OCI-LY1 (cell line): ENCODE results near the gene GPRC5B.

Experiments
- CTCF ChIP-seq: fragments of 200-600 bp; sonication (generic), shearing (Covaris generic); IDR thresholded peaks from 2 replicates; pipeline ENCODE4 v1.5.1; 2017; ENCODE audit warnings: mild to moderate bottlenecking, antibody characterized with exemption, low read length, moderate library complexity, mixed read lengths
- EZH2 ChIP-seq: fragments of 200-600 bp; sonication (generic), shearing (Covaris generic); IDR thresholded peaks from 2 replicates; pipeline ENCODE4 v1.8.0; 2017; ENCODE audit warnings: borderline replicate concordance, mixed run types, mild to moderate bottlenecking, antibody characterized with exemption, low read length, moderate library complexity, mixed read lengths

DNA sequence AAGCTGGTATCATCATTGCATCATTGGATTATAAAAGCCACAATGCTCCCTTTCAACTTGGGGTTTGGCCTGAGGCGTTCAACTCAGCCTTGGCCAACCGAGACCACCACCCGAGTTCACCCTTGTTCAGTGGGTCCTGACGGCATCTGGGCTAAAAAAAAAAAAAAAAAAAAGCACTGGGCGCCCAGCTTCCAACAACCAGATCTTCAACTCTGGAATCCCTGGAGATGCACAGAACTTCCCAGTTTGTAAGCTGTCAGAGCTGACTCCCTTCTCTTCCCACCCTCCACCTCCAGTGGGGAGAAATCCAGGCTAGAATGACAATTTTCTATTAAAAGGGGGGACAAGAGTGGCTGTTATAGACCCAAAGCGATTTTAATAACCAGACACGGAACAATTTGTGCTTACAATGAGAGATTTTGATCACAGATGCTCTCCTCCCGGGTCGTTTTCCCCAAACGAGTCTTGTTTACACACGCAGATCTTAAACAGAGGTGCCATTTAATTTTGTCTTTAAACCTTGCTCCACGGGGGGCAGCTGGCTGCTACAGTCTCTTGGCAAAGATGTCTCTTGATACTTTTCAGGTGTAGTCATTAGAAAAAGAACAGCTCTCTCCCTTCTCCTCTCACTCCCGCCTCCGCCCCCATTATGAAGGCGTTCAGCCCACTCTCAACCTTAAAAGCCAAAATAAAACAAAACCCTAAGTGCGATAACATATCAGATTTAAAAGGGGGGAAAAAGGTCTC lies 26.9 kb downstream of the GPRC5B start:
- no peak for TF ChIP-seq CTCF
- no peak for TF ChIP-seq EZH2
